Astrocyte of the spinal cord (primary cell): ENCODE data around the gene DUSP28.

Experiments
- DNase-seq: peaks from one replicate; pipeline ENCODE4 v3.0.0; 2011; ENCODE audit warnings: low read depth, low spot score
- H3K4me3 ChIP-seq: 2 replicates; pipeline ENCODE4 v1.5.1; 2011; ENCODE audit warnings: low read depth, mild to moderate bottlenecking, low read length, moderate library complexity
- in situ Hi-C: cut with HindIII; loops from 2 replicates; pipeline ENCODE4 v1.10.0; 2017; ENCODE audit warnings: low sequenced_read_pairs
- TF ChIP-seq, protein P1 (sequence below): IDR thresholded peaks from 2 replicates; pipeline ENCODE4 v1.5.1; 2012; ENCODE audit warnings: low read depth, mild to moderate bottlenecking, low read length, inconsistent platforms

The DUSP28 gene

GRCh38 chr2:240601831-240602160 lies 41.6 kb downstream of the DUSP28 start:
- DNase-seq, result no peak
- in situ Hi-C loops, result no loop called here
- TF ChIP-seq, protein P1, sequence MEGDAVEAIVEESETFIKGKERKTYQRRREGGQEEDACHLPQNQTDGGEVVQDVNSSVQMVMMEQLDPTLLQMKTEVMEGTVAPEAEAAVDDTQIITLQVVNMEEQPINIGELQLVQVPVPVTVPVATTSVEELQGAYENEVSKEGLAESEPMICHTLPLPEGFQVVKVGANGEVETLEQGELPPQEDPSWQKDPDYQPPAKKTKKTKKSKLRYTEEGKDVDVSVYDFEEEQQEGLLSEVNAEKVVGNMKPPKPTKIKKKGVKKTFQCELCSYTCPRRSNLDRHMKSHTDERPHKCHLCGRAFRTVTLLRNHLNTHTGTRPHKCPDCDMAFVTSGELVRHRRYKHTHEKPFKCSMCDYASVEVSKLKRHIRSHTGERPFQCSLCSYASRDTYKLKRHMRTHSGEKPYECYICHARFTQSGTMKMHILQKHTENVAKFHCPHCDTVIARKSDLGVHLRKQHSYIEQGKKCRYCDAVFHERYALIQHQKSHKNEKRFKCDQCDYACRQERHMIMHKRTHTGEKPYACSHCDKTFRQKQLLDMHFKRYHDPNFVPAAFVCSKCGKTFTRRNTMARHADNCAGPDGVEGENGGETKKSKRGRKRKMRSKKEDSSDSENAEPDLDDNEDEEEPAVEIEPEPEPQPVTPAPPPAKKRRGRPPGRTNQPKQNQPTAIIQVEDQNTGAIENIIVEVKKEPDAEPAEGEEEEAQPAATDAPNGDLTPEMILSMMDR, result no peak
- H3K4me3 ChIP-seq, result no peak overlapping the region

GRCh38 chr2:240602266-240603050 lies 42.3 kb downstream of the DUSP28 start:
- in situ Hi-C loops, result no loop called here
- no peak overlapping the region for H3K4me3 ChIP-seq
- TF ChIP-seq, protein P1, result no peak
- no peak for DNase-seq

DNA sequence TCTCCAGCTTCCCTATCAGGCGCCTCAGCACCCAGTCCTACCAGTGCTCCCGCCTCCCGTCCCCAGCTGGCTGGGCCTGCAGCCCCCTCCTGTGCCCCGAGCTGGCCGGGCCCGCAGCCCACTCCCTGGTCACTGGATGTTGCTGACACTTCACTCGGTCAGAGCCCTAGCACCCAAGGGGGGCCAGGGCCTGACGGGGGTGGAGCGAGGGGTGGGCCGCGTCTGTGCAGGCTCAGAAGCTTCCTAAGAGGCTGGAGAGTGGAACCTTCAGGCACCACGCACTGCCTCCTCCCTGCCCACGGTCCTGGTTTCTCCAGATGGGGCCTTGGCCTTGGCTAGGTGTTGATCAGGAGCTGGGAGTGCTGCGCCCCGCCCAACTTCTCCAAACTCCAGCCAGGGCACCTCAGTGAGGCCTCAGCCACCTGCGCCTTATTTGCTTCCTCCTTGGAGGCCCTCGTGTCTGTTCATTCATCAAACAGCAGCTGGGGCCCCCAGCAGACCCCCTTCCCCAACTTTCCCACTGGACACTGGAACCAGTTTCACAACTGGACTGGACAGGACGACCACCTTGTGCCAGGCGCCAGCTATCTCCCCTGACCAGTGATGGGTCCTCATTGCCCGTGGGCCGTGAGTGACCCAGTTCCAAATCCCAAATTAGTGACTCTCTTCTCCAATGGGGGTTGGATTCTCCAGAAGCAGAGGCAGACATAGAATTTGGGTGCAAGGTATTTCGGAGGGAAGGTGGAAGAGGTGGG lies 43.1 kb downstream of the DUSP28 start:
- no peak for DNase-seq
- no peak overlapping the region for H3K4me3 ChIP-seq
- TF ChIP-seq, protein P1, result no peak
- in situ Hi-C loops, result no loop called here

DNA sequence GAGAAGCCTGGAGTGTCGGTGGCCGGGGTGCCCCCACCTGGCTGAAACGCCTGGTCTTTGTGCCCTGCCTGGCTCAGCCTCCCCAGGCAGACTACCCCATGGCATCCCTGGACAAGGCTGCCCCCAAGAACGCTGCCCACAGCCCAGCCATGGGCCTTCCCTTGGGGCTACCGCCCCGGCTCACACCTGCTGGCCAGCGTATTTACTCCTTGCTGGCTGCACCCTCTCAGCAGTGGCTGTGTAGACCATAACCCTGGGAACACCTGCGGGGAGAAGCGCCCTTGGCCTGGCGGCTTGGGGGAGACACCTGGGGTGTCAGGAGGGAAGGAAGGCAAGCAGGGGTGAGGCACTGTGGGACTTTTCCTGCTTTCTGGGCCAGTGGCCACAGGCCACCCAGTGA lies 43.7 kb downstream of the DUSP28 start:
- DNase-seq, result no peak
- in situ Hi-C loops, result no loop called here
- TF ChIP-seq, protein P1, result no peak
- H3K4me3 ChIP-seq, result no peak overlapping the region

GRCh38 chr2:240604291-240604938 lies 44.3 kb downstream of the DUSP28 start:
- peak; percentile 28 for DNase-seq
- in situ Hi-C loops, result no loop called here
- TF ChIP-seq, protein P1, result peak; percentile 68
- no peak overlapping the region for H3K4me3 ChIP-seq

- DNase-seq, result no peak
- TF ChIP-seq, protein P1, result no peak
- no peak overlapping the region for H3K4me3 ChIP-seq
- in situ Hi-C loops, result no loop called here
These were observed 45.0 kb downstream of the DUSP28 start for GRCh38 chr2:240604939-240605716.
